SU-DHL-6 (cell line): ENCODE data around the gene ARG2.

Source experiments
- CTCF ChIP-seq: fragments of 200-600 bp; sonication (generic); IDR thresholded peaks from one replicate; pipeline ENCODE4 v1.5.1; 2017; ENCODE audit warnings: antibody characterized with exemption, mild to moderate bottlenecking, low read length, moderate library complexity; ENCODE audit not compliant: insufficient read depth, poor library complexity, severe bottlenecking
- EZH2phosphoT487 ChIP-seq: fragments of 200-600 bp; sonication (generic), shearing (Covaris generic); conservative IDR thresholded peaks from 2 replicates; pipeline ENCODE4 v1.6.1; 2018; ENCODE audit warnings: mild to moderate bottlenecking, antibody characterized with exemption, low read length, moderate library complexity, mixed read lengths

GRCh38 chr14:67653651-67654280 is 34.0 kb downstream of the ARG2 start:
- TF ChIP-seq CTCF, result no peak
- TF ChIP-seq EZH2phosphoT487, result no peak
